Left kidney (tissue), 2 donors: ENCODE measurements around the gene DOHH. TPM values are rescaled to one million over a fixed set of nuclear protein-coding genes. Genes with fewer than 3 reads are reported as not detected.

Experiments used
- DNase-seq: peaks from one replicate; pipeline ENCODE4 v3.0.0-alpha.2; 2013
- polyA plus RNA-seq: library from polyadenylated mRNA; unstranded; fragments of 120-200 nt; gene quantifications from one replicate; pipeline ENCODE4 v1.2.1, GENCODE V29; 2013; ENCODE audit not compliant: insufficient read length

DOHH gene
- polyA plus RNA-seq, 1 donor, result 5.2 TPM

- no peak for DNase-seq
These were observed 21.2 kb downstream of the DOHH start for GRCh38 chr19:3479177-3479833.

GRCh38 chr19:3478409-3479176 lies 21.9 kb downstream of the DOHH start:
- no peak for DNase-seq

- no peak for DNase-seq
These were observed 22.5 kb downstream of the DOHH start for GRCh38 chr19:3477951-3478350.

- DNase-seq, result no peak
These were observed 23.0 kb downstream of the DOHH start for GRCh38 chr19:3477506-3477905.

DNA sequence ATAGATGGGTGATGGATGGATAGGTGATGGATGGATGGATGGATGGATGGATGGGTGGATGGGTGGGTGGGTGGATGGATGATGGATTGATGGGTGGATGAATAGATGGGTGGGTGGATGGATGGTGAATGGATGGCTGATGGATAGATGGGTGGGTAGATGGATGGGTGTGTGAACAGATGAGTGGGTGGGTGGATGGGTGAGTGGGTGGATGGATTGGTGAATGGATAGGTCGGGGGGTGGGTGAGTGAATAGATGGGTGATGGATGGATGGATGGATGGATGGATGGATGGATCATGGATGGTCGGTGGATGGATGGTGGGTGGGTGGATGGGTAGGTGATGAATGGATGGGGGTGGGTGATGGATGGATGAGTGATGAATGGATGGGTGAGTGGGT lies 23.6 kb downstream of the DOHH start:
- DNase-seq, result no peak

- no peak for DNase-seq
These were observed 25.0 kb downstream of the DOHH start for GRCh38 chr19:3475449-3475848.

DNA sequence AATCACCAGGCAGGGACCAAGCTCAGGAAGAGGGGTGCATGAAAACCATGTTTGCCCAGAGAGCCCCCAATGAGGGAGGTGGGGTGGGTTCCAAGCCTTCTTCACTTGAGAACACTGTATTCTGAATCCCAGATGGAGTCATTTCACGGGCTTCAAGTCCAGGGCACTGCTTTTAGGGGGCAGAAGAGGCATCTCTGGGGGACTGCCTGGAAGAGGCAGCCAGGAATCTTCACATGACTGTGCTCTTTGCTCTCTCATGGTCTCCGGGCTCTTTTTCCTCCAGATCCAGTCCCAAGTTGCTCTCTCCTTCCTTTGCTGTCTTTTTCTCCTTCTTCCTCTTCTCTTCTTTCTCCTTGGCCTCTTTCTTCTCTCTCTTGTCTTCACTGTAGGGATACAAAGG lies 25.9 kb downstream of the DOHH start:
- no peak for DNase-seq

- no peak for DNase-seq
These were observed 26.5 kb downstream of the DOHH start for GRCh38 chr19:3474010-3474409.

DNA sequence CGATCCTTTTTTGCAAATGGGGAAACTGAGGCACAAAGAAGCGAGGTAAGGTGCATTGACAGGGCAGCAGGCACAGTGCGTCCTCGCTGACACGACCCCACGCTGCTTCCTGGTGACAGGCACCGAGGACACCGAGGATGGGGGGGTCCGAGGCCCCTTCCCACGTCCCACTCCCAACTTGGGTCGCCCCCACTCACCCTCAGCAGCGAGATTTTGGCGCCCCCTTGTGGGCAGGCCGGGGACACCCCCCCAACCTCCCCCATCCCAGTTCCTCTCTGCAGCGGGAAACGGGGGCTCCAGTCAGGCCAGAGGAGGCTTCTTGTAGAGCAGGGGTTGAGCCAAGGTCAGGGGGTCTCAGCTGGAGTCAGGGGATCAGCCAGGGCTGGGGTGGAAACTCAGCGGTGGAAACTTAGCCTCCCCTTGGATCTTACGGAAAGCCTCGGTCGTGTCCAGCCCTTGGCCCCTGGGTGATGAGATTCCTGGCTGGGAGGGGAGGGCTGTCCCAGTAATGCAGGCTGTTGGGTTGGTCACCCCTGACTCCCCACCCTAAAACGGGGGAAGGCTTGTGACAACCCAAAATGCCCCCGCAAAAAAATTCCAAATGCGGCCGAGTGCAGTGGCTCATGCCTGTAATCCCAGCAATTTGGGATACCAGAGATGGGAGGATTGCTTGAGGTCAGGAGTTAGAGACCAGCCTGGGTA lies 28.4 kb downstream of the DOHH start:
- DNase-seq, result no peak

DNA sequence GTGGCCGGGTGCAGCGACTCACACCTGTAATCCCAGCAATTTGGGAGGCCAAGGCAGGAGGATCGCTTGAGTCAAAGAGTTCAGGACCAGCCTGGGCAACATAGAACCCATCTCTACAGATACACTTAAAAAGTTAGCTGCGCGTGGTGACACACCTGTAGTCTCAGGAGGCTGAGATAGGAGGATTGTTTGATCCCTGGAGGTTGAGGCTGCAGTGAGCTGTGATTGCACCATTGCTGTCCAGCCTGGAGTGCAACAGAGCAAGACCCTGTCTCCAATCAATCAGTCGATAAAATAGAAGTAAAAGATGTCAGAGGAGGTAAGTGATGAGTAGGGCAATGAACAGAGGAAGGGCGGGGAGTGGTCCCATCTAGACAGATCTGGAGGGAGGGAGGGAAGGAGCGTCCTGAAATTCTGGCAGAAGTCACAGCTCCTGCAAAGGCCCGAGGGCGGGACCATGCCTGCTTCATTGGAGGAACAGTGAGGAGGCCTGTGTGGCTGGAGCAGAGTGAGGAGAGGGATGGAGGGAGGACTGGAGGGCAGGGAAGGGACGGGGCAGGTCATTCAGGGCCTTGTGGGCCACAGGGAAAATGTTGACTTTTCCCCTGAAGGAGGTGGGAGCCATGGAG lies 29.9 kb downstream of the DOHH start:
- no peak for DNase-seq

- no peak for DNase-seq
These were observed 30.6 kb downstream of the DOHH start for GRCh38 chr19:3469638-3470499.

GRCh38 chr19:3468211-3468610 lies 32.3 kb downstream of the DOHH start:
- DNase-seq, result no peak

- no peak for DNase-seq
These were observed 32.9 kb downstream of the DOHH start for GRCh38 chr19:3467437-3468198.

- no peak for DNase-seq
These were observed 33.8 kb downstream of the DOHH start for GRCh38 chr19:3466635-3467034.

GRCh38 chr19:3465552-3465951 lies 34.9 kb downstream of the DOHH start:
- DNase-seq, result no peak

DNA sequence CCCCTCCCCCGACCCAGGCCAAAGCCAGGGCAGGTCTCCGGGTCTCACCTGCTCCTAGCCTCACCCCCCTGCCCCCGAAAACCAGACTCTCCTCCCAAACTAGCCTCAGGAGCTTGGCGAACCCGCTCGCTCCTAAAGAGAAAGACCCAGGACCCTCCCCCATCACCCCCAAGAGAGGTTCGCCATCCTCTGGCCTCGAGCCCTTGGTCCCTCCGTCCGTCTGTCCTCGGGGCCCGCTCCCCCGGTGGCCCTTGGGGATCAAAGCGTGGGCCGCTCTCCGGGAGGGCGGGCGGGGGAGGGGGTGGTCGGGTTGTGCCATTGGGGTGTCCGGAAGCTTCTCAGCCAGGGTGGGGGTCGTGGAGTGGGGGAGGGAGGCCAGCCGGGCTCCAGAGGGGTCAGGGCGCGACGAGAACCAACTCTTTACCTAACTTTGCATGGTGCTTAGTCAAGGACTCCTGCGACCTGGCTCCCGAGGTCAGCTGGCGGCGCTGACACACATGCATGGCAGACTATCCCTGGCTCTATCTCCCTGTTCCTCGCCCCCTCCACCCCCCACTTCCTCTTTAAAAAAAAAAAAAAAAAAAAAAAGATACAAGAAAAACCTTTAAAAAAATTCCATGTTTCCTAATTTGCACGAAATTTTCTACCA lies 35.8 kb downstream of the DOHH start:
- no peak for DNase-seq

DNA sequence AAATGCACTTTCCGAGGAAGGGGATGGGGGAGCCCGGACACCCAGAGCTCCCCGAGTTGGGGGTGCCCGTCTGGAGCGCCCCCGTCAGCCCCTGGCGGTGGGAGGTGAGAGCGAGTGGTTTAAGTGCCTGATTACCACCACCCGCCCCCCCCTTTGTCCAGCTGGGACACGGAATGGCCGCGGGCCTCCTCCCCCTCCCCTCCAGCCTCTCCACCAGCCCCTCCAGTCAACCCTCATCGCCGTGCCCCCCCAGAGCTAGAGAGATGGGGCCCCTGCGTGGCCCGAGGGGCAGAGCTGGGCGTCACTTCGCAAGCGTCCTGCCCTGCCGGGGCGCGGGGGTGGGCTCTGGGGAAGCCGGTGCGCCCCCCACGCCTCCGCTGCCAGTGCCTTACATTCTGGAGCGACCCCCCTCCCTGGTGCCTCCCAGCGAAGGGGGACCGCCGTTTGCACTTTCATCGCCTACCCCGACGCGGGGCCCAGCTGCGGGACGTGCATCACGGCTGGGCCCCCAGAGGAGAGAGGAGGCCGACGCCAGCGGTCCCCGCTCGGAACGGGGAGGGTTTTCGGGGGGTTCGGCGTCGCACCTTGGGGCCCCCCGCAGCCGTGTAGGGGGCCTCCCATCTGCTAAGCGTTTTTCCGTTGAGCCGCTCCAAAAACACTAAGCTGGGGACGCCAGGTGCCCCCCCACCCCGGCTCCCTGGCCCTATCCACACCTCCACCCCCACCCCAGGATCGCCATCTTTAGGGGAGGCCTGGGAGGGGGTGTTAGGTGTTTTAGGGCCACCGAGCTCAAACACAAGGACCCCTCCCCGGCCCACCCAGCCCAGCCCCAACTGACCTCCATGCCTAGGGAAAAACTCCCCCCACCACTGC lies 36.5 kb downstream of the DOHH start:
- no peak for DNase-seq

- no peak for DNase-seq
These were observed 37.3 kb downstream of the DOHH start for GRCh38 chr19:3462991-3463713.
